Esophagus muscularis mucosa (tissue), 4 donors: ENCODE data around the gene SLC51A.

Experiments used
- CTCF ChIP-seq, 3 experiments: fragments of 200-600 bp in 2 of 3; fragments of 450-650 bp in 1 of 3; sonication (generic) in 2 of 3; IDR thresholded peaks; one replicate each; pipeline ENCODE4 v1.5.1; 2017 to 2019; ENCODE audit warnings: antibody characterized with exemption in 3 of 3, mild to moderate bottlenecking in 2 of 3, moderate library complexity in 1 of 3
- EP300 ChIP-seq: sonication (generic); formaldehyde crosslinking; IDR thresholded peaks from one replicate; pipeline ENCODE4 v1.6.1; 2017; ENCODE audit warnings: antibody characterized with exemption
- POLR2A ChIP-seq: fragments of 450-650 bp; IDR thresholded peaks from one replicate; pipeline ENCODE4 v1.6.1; 2017; ENCODE audit warnings: antibody characterized with exemption, moderate library complexity, mild to moderate bottlenecking, low read depth
- POLR2AphosphoS5 ChIP-seq, 2 donors: sonication (generic); formaldehyde crosslinking; IDR thresholded peaks; one replicate each; pipeline ENCODE4 v1.6.1; 2017; ENCODE audit warnings: antibody characterized with exemption in 2 of 2

GRCh38 chr3:196238612-196239560 is 22.6 kb downstream of the SLC51A start:
- TF ChIP-seq CTCF (IDR thresholded peaks at IDR 0.05) (no peak), EP300 (no peak), POLR2A (no peak), POLR2AphosphoS5 (IDR thresholded peaks at IDR 0.05) (no peak)
